ENCODE measurements around the gene ZNF100. TPM values are rescaled to one million over a fixed set of nuclear protein-coding genes. Genes with fewer than 3 reads are reported as not detected.

The ZNF100 gene
- total and polyA plus RNA-seq, 9 of the 15 experiments (the other 6 are each of a cell fraction or from before 2014, with no cell fraction given), result 4.5 to 27.2 (median 19.6) TPM

GRCh38 chr19:21693399-21693798, 74.0 kb downstream of the ZNF100 start:
- H3K27me3 ChIP-seq (ENCODE audit: control insufficient read depth in 2 of 2, insufficient read depth in 2 of 2, low read length in 2 of 2), result no peaks in the 10 kb centered on the region
- DNase-seq (ENCODE audit: extremely low read depth in 1 of 4, low spot score in 3 of 4) (no peak), FAIRE-seq (no peak), ATAC-seq (no peak)
- no peak overlapping the region for H3K9ac ChIP-seq (ENCODE audit: insufficient read depth in 1 of 2, low read depth in 2 of 2, low read length in 2 of 2)
- ChIA-PET CTCF (ENCODE audit: low intra/inter-chr PET ratio) (no interaction called here), POLR2A (interaction anchor here (0.6 kb wide), 1 partner anchor 750 kb away, joined by 4 read pairs; no protein-coding TSS in a partner anchor)
- BruUV-seq (replicated peaks), result no TSS peak
- no peaks in the 10 kb centered on the region; the same call in 1 of the 2 replicates for H3K9me3 ChIP-seq (replicated peaks; ENCODE audit: control insufficient read depth, insufficient read depth, low read depth, low read length)
- in situ Hi-C loops (cut with MboI) (no loop called here), intact Hi-C loops (cut with micrococcal nuclease) (loop anchor here (10.0 kb wide), 1 partner anchor 851 kb away; no protein-coding TSS in a partner anchor)
- no peak for TF ChIP-seq TCFL5 (CRISPR knock-in tag; conservative IDR thresholded peaks at IDR 0.05)
- TF ChIP-seq RBM17 (IDR thresholded peaks at IDR 0.05; ENCODE audit: borderline replicate concordance, low read depth, low read length), result no peak
- no peak for TF ChIP-seq NFIX (CRISPR knock-in tag; IDR thresholded peaks at IDR 0.05; ENCODE audit: low read depth)
- no peak for TF ChIP-seq TFE3 (CRISPR knock-in tag; IDR thresholded peaks at IDR 0.05)
- TF ChIP-seq PYGO2 (tag; IDR thresholded peaks at IDR 0.05), result no peak
- peaks cover 11 to 17% of the 10 kb centered on the region in 2 experiments for H3K4me1 ChIP-seq (replicated peaks in 1 of 2; ENCODE audit: control insufficient read depth in 2 of 2, insufficient read depth in 2 of 2, low read length in 2 of 2)
- no peaks in the 10 kb centered on the region for H3K79me2 ChIP-seq (ENCODE audit: control insufficient read depth, insufficient read depth, low read length)
- no peak overlapping the region for H3K4me3 ChIP-seq
- no peaks in the 10 kb centered on the region for H3K9me1 ChIP-seq (ENCODE audit: control insufficient read depth, insufficient read depth, low read length)
- 90% methylated on average over 1 of the region's 1 CpG for WGBS (ENCODE audit: insufficient coverage, low coverage, missing lambda C conversion rate)
- no peaks in the 10 kb centered on the region for H4K20me1 ChIP-seq (replicated peaks; ENCODE audit: control insufficient read depth, insufficient read depth, low read length)
- H3K36me3 ChIP-seq (ENCODE audit: control insufficient read depth, insufficient read depth, low read length), result no peaks in the 10 kb centered on the region
- no peak overlapping the region for H3K4me2 ChIP-seq (ENCODE audit: insufficient read depth, low read length)
- H3K27ac ChIP-seq (ENCODE audit: extremely low read depth, low read depth, low read length), result no peak overlapping the region
- H2AFZ ChIP-seq (ENCODE audit: low read depth, low read length), result no peak overlapping the region

Data from K562 (cell line).